ENCODE results near the gene NKIRAS1. TPM values are rescaled to one million over a fixed set of nuclear protein-coding genes. Genes with fewer than 3 reads are reported as not detected.

Gene NKIRAS1
- total RNA-seq, 4 donors from 2014 or later = 12.9 to 21.9 (median 15.8) TPM

GRCh38 chr3:23915537-23916108 lies 1.2 kb downstream of the NKIRAS1 start:
- TF ChIP-seq CTCF (IDR thresholded peaks at IDR 0.05; ENCODE audit: low read depth) = no peak

- no peak for TF ChIP-seq CTCF (IDR thresholded peaks at IDR 0.05; ENCODE audit: low read depth)
These were observed 2.7 kb downstream of the NKIRAS1 start for GRCh38 chr3:23913873-23914743.

GRCh38 chr3:23913182-23913581 lies 3.6 kb downstream of the NKIRAS1 start:
- TF ChIP-seq CTCF (IDR thresholded peaks at IDR 0.05; ENCODE audit: low read depth) = no peak

- no peak for TF ChIP-seq CTCF (IDR thresholded peaks at IDR 0.05; ENCODE audit: low read depth)
These were observed 5.4 kb downstream of the NKIRAS1 start for GRCh38 chr3:23911397-23911796.

- TF ChIP-seq CTCF (IDR thresholded peaks at IDR 0.05; ENCODE audit: low read depth) = no peak
These were observed 7.4 kb downstream of the NKIRAS1 start for GRCh38 chr3:23909341-23909740.

- TF ChIP-seq CTCF (IDR thresholded peaks at IDR 0.05; ENCODE audit: low read depth) = no peak
These were observed 12.2 kb downstream of the NKIRAS1 start for GRCh38 chr3:23904545-23904944.

- no peak for TF ChIP-seq CTCF (IDR thresholded peaks at IDR 0.05; ENCODE audit: low read depth)
These were observed 16.0 kb downstream of the NKIRAS1 start for GRCh38 chr3:23900744-23901143.

All from subcutaneous adipose tissue (tissue), 4 donors.